Neutrophil (primary cell): ENCODE data around the gene LFNG.

ENCODE experiments used
- H3K27ac ChIP-seq: fragments of 200-600 bp; sonication (generic); 2 replicates; pipeline ENCODE4 v1.5.1; 2016; ENCODE audit warnings: mild to moderate bottlenecking, moderate library complexity
- H3K27me3 ChIP-seq: fragments of 200-600 bp; sonication (generic); 2 replicates; pipeline ENCODE4 v1.6.0; 2016; ENCODE audit warnings: mild to moderate bottlenecking
- H3K36me3 ChIP-seq: fragments of 200-600 bp; sonication (generic); 2 replicates; pipeline ENCODE4 v1.5.1; 2017
- H3K4me1 ChIP-seq, 2 experiments: fragments of 200-600 bp in 1 of 2; sonication (generic) in 1 of 2; 1 replicate in 1 of 2; 2 replicates in 1 of 2; pipeline versions ENCODE4 v1.5.1 to v1.6.1; 2013 to 2016; ENCODE audit warnings: low read depth in 1 of 2, low read length in 1 of 2, mild to moderate bottlenecking in 1 of 2, moderate library complexity in 1 of 2; ENCODE audit not compliant: control insufficient read depth in 1 of 2, insufficient read depth in 1 of 2
- H3K4me3 ChIP-seq, 2 experiments: fragments of 200-600 bp in 1 of 2; sonication (generic) in 1 of 2; 1 replicate in 1 of 2; 2 replicates in 1 of 2; pipeline ENCODE4 v1.5.1; 2013 to 2016; ENCODE audit warnings: low read depth in 1 of 2, low read length in 1 of 2, mild to moderate bottlenecking in 1 of 2, moderate library complexity in 1 of 2
- H3K9me3 ChIP-seq: fragments of 200-600 bp; sonication (generic); 2 replicates; pipeline ENCODE4 v1.5.1; 2016
- CTCF ChIP-seq: fragments of 200-600 bp; sonication (generic); IDR thresholded peaks from 2 replicates; pipeline ENCODE4 v1.5.1; 2016; ENCODE audit warnings: antibody characterized with exemption

LFNG gene

DNA sequence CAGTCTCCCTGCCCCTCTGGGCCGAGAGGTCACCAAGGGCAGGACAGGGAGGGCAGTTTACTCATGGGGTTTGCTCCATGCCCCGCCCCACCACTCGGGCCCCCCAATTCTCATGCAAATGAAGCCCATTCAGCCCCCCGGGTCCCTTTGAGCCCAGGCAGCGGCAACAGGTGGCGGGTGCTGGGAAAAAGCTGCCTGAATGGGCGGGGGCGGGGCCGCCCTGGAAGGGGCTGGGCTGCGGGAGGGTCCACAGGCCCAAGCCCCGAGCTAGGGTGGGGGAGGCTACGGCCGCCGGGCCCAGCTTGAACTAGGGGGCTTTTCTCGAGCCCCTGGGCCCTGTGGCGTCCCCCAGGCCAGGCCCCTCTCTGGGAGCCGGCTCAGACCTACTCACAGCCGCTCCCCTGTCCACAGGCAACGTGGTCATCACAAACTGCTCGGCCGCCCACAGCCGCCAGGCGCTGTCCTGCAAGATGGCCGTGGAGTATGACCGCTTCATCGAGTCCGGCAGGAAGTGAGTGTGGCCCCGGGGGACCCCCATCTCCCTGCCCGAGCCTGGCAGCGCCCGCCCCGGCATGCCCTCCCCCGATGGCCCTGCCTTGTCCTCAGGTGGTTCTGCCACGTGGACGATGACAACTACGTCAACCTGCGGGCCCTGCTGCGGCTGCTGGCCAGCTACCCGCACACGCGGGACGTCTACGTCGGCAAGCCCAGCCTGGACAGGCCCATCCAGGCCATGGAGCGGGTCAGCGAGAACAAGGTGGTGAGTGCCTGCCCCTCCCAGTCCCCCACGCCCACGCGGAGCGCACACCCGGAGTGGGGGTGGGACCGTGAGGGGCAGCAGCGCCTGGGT, 5.5 kb downstream of the LFNG start:
- Histone ChIP-seq H3K27me3 (peaks cover 41% of the 10 kb centered on the region), H3K27ac (peak overlapping the region; percentile 98), H3K9me3 (no peaks in the 10 kb centered on the region), H3K36me3 (peaks cover 23% of the 10 kb centered on the region), H3K4me3 (peak overlapping the region in 1 of 2 experiments; percentile 33), H3K4me1 (peaks cover 99% of the 10 kb centered on the region in 2 experiments)
- TF ChIP-seq CTCF = no peak

DNA sequence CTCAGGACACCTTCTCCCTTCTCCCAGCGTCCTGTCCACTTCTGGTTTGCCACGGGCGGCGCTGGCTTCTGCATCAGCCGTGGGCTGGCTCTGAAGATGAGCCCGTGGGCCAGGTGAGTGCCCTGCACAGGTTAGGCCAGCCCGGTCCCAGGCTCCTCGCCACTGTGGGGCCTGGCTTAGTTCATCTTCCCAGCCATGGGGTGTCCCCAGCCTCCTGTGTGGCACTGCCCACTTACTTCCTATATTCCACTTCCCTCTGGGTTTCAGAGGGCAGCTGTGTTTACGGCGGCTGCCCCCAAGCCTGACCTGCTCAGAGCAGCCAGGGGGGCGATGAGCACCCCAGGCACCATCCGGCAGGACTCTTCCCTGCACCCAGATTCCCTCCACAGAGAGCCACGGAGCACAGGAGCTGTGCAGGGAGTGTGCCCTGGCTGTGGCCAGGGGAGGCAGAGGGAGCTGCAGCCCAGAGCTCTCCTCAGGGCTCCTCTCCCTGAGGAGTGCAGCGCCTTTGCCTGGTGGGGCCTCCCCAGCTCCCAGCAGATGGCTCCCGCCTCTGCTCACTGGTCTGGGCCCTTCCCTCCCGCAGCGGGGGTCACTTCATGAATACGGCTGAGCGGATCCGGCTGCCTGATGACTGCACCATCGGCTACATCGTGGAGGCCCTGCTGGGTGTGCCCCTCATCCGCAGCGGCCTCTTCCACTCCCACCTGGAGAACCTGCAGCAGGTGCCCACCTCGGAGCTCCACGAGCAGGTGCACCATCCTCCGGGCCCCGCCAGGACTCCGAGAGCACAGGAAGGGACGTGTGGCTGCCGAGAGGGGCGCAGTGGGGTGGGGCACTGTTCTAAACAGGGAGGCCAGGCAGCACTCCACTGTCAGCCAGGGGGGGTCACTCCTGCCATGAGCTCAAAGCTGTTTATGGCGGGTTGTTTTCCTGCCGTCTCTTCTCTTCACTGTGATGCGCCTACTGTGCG, 6.4 kb downstream of the LFNG start:
- Histone ChIP-seq H3K9me3 (no peaks in the 10 kb centered on the region), H3K27ac (peak overlapping the region; percentile 98), H3K36me3 (peaks cover 23% of the 10 kb centered on the region), H3K4me1 (peaks cover 99% of the 10 kb centered on the region in 2 experiments), H3K4me3 (peak overlapping the region; percentile 33 to 51), H3K27me3 (peaks cover 32% of the 10 kb centered on the region)
- peak; percentile 71 for TF ChIP-seq CTCF

- Histone ChIP-seq H3K36me3 (peaks cover 23% of the 10 kb centered on the region), H3K27ac (peak overlapping the region; percentile 98), H3K27me3 (peaks cover 23% of the 10 kb centered on the region), H3K4me3 (peak overlapping the region; percentile 33 to 51), H3K4me1 (peaks cover 94 to 95% of the 10 kb centered on the region in 2 experiments), H3K9me3 (no peaks in the 10 kb centered on the region)
- TF ChIP-seq CTCF = no peak
Observed at GRCh38 chr7:2526659-2527504, 7.3 kb downstream of the LFNG start.

DNA sequence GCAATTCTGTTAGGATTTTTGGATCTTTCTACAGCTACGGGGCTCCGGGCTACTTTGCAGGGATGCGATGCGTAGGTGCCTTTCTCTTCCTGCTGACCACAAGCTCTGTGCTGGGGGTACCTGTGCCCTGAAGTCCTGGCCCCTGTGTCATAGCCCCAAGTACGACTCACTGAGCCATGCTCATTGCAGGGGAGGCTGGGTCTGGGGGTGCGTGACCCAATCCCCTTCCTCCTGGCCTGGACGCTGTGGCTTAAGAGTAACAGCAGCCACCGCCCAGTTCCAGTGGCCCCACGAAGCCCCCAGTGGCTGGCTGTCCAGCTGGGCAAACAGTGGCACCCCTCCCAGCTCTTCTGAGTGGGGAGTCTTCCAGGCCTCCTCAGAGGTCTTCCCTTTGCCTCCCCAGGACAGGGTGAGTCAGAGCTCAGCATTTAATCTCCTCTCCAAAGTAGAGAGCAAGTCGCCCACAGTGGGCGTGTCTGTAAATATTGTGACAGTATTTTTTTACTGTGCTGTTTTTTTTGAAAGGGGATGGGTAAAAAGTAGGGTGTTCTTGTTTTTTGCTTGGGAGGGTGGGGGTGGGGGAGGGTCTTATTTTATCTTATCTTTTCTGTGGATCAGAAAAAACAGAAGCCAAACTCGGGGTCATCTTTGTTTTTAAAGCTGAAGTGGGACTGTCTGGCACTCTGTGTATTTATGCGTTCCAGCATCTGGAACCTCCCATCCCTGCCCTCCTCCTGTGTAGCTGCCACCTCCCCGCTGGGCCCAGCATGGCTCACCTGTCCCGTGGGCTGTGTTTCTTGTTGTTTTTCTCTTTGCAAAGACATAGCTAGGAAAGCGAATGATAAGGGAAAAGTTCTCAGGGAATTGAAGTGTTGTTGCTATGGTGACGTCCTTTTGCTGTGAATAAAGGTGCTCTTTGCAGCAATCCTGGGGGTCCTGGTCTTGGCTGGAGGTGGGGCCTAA, 8.2 kb downstream of the LFNG start:
- H3K4me3 ChIP-seq = peak overlapping the region; percentile 54 to 60
- H3K36me3 ChIP-seq = peaks cover 23% of the 10 kb centered on the region
- H3K4me1 ChIP-seq = peaks cover 85 to 86% of the 10 kb centered on the region in 2 experiments
- TF ChIP-seq CTCF = no peak
- no peaks in the 10 kb centered on the region for H3K9me3 ChIP-seq
- peaks cover 14% of the 10 kb centered on the region for H3K27me3 ChIP-seq
- H3K27ac ChIP-seq = peak overlapping the region; percentile 98
